PC-3 (cell line): ENCODE results near the gene PPP1R9B. TPM values are rescaled to one million over a fixed set of nuclear protein-coding genes. Genes with fewer than 3 reads are reported as not detected.

ENCODE experiments used
- ATAC-seq: fragments of 200-7000 bp; cut with Tn5 transposase; 2 replicates; pipeline ENCODE4 v1.9.1; 2020; ENCODE audit warnings: mild to moderate bottlenecking, moderate library complexity
- BruUV-seq: library from RNA; stranded (reverse); fragments of 400-500 nt; replicated peaks from 2 replicates; lab custom pipeline; 2021; lab: Mats Ljungman, UMichigan
- CTCF ChIA-PET: fragments of 300-600 bp; sonication (Branson Sonifier 250); formaldehyde crosslinking; loops from one replicate; lab custom pipeline; 2022; ENCODE audit warnings: antibody characterized with exemption; lab: Charles Lee
- POLR2A ChIA-PET: fragments of 300-600 bp; sonication (Branson Sonifier 250); formaldehyde crosslinking; loops from one replicate; lab custom pipeline; 2022; ENCODE audit warnings: antibody characterized with exemption; ENCODE audit not compliant: unreplicated experiment; lab: Charles Lee
- DNase-seq: peaks from one replicate; pipeline ENCODE4 v3.0.0-alpha.2; 2015
- H2AFZ ChIP-seq: fragments of 300-600 bp; sonication (generic); 2 replicates; pipeline ENCODE4 v1.6.0; 2016; ENCODE audit warnings: antibody characterized with exemption, low read length
- H3F3A ChIP-seq: fragments of 300-600 bp; sonication (generic); one replicate; pipeline ENCODE4 v1.6.0; 2017; ENCODE audit warnings: antibody characterized with exemption, low read length, control low read depth, mild to moderate bottlenecking; ENCODE audit not compliant: unreplicated experiment
- H3K27ac ChIP-seq: fragments of 300-600 bp; sonication (generic); 2 replicates; pipeline ENCODE4 v1.5.1; 2016; ENCODE audit warnings: mild to moderate bottlenecking, low read length
- H3K27me3 ChIP-seq: fragments of 300-600 bp; sonication (generic); 2 replicates; pipeline ENCODE4 v1.6.1; 2016; ENCODE audit warnings: low read length, mixed read lengths
- H3K36me3 ChIP-seq: fragments of 300-600 bp; sonication (generic); 2 replicates; pipeline ENCODE4 v1.6.1; 2016; ENCODE audit warnings: low read depth, mixed run types, low read length, mixed read lengths
- H3K4me1 ChIP-seq: fragments of 300-600 bp; sonication (generic); 2 replicates; pipeline ENCODE4 v1.5.1; 2016; ENCODE audit warnings: low read length; ENCODE audit not compliant: insufficient read depth
- H3K4me2 ChIP-seq: fragments of 300-600 bp; sonication (generic); 2 replicates; pipeline ENCODE4 v1.6.0; 2016; ENCODE audit warnings: low read length
- H3K4me3 ChIP-seq: fragments of 300-600 bp; sonication (generic); 2 replicates; pipeline ENCODE4 v1.5.1; 2016; ENCODE audit warnings: mild to moderate bottlenecking, low read length, mixed read lengths
- H3K79me2 ChIP-seq: fragments of 300-600 bp; sonication (generic); 2 replicates; pipeline ENCODE4 v1.6.1; 2017; ENCODE audit warnings: low read length, mixed read lengths
- H3K9ac ChIP-seq: fragments of 300-600 bp; sonication (generic); 2 replicates; pipeline ENCODE4 v1.6.0; 2016; ENCODE audit warnings: mild to moderate bottlenecking, low read length
- H3K9me2 ChIP-seq: fragments of 300-600 bp; sonication (generic); replicated peaks from 2 replicates; pipeline ENCODE4 v1.6.1; 2016; ENCODE audit warnings: mixed run types, low read length, mixed read lengths
- H3K9me3 ChIP-seq: fragments of 300-600 bp; sonication (generic); 2 replicates; pipeline ENCODE4 v1.6.1; 2016; ENCODE audit warnings: low read length, mixed read lengths
- H4K20me1 ChIP-seq: fragments of 300-600 bp; sonication (generic); 2 replicates; pipeline ENCODE4 v1.6.1; 2016; ENCODE audit warnings: low read length, mixed read lengths
- CTCF ChIP-seq: fragments of 300-600 bp; sonication (generic); conservative IDR thresholded peaks from 2 replicates; pipeline ENCODE4 v1.5.1; 2017; ENCODE audit warnings: antibody characterized with exemption, low read depth, mild to moderate bottlenecking, low read length
- EZH2 ChIP-seq: fragments of 300-600 bp; sonication (generic); IDR thresholded peaks from one replicate; pipeline ENCODE4 v1.6.1; 2017; ENCODE audit warnings: antibody characterized with exemption, mild to moderate bottlenecking, low read length; ENCODE audit not compliant: unreplicated experiment
- EZH2phosphoT487 ChIP-seq: fragments of 300-600 bp; sonication (generic); IDR thresholded peaks from 2 replicates; pipeline ENCODE4 v1.6.1; 2018; ENCODE audit warnings: mild to moderate bottlenecking, antibody characterized with exemption, low read length, borderline replicate concordance
- intact Hi-C: fragments of 100-400 bp; cut with micrococcal nuclease; formaldehyde crosslinking; loops from 2 replicates; pipeline ENCODE4 v1.9.0; 2023
- total RNA-seq: library from RNA; depleted of rRNA; stranded (reverse); fragments of >200 nt; gene quantifications from 2 replicates; pipeline ENCODE4 v1.2.3, GENCODE V29; 2014

The PPP1R9B gene
- total RNA-seq, 1 experiment from 2014 or later = 67.7 TPM

GRCh38 chr17:50139185-50139783 lies 11.2 kb downstream of the PPP1R9B start:
- H3K4me3 ChIP-seq = no peak overlapping the region
- H3K9me2 ChIP-seq = no peaks in the 10 kb centered on the region
- BruUV-seq = no TSS peak
- H4K20me1 ChIP-seq = 0 out of 2 replicates have a peak, but pooled peaks cover 5% of the 10 kb centered on the region
- no peak overlapping the region for H3K9ac ChIP-seq
- H3K27me3 ChIP-seq = no peaks in the 10 kb centered on the region
- H3K36me3 ChIP-seq = peaks cover 75% of the 10 kb centered on the region
- DNase-seq (no peak), ATAC-seq (no peak)
- H3K9me3 ChIP-seq = no peaks in the 10 kb centered on the region
- POLR2A ChIA-PET = no interaction called here
- no peak overlapping the region for H3K27ac ChIP-seq
- H3F3A ChIP-seq = no peaks in the 10 kb centered on the region
- no peak overlapping the region for H3K4me2 ChIP-seq
- TF ChIP-seq CTCF (no peak), EZH2 (no peak), EZH2phosphoT487 (no peak)
- CTCF ChIA-PET = no interaction called here
- intact Hi-C loops = no loop called here
- no peaks in the 10 kb centered on the region for H3K4me1 ChIP-seq
- H2AFZ ChIP-seq = no peak overlapping the region
- no peaks in the 10 kb centered on the region for H3K79me2 ChIP-seq

DNA sequence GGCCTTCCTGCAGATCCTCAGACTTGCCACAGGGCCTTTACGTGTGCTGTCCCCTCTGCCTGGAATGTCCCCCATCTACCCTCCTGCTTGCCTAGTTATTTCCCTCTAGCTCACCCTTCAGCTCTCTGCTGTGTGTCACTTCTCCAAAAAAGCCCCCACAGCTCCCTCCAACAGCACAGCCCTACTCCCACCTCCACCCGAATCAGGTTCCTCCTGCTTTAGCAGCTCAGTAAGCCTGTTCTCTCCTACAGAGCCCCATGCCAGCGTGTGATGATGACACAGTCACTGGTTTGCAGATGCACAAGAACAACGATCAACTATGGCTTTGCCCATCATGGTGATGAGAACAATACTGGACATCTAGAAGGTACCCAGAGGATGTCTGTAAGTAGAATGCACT lies 13.4 kb downstream of the PPP1R9B start:
- H3K36me3 ChIP-seq = peaks cover 63% of the 10 kb centered on the region
- no peaks in the 10 kb centered on the region for H3K27me3 ChIP-seq
- BruUV-seq = no TSS peak
- DNase-seq (no peak), ATAC-seq (no peak)
- H4K20me1 ChIP-seq = 0 out of 2 replicates have a peak, but pooled peaks cover 5% of the 10 kb centered on the region
- no peaks in the 10 kb centered on the region for H3K9me3 ChIP-seq
- H3K79me2 ChIP-seq = no peaks in the 10 kb centered on the region
- H3K4me3 ChIP-seq = no peak overlapping the region
- intact Hi-C loops = no loop called here
- no peak overlapping the region for H2AFZ ChIP-seq
- H3K4me1 ChIP-seq = no peaks in the 10 kb centered on the region
- H3F3A ChIP-seq = no peaks in the 10 kb centered on the region
- ChIA-PET POLR2A (no interaction called here), CTCF (no interaction called here)
- H3K9me2 ChIP-seq = no peaks in the 10 kb centered on the region
- H3K27ac ChIP-seq = no peak overlapping the region
- no peak overlapping the region for H3K4me2 ChIP-seq
- no peak for TF ChIP-seq EZH2
- H3K9ac ChIP-seq = no peak overlapping the region

DNA sequence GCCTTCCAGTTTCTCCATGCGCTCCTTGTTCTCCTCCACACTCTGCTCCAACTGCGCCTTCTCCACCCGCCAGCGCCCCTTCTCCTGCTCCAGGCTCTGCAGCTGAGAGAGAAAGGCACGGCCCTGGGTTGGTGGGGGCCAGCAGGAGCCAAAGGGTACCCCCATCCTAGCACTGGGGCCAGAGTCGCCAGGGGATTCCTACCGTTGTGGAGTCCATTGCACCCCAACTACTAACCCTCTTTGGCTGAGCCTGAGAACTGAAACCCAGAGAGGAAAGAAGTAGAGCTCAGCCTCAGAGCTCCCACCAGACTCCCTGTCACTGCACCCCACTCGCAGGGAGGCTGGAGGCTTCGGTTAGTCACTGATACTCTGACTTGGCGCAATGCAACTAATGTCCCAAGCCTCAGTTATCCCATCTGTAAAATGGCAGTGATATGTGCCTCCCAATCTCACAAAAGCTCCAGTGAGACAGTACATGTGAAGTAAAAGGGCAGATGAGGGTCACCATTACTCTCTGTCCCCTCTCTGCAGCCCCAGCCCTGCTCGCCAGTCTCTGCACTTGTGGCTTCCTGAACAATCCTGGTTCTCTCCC lies 14.3 kb downstream of the PPP1R9B start:
- peaks cover 56% of the 10 kb centered on the region for H3K36me3 ChIP-seq
- no peak for TF ChIP-seq CTCF
- H4K20me1 ChIP-seq = 0 out of 2 replicates have a peak, but pooled peaks cover 5% of the 10 kb centered on the region
- H2AFZ ChIP-seq = no peak overlapping the region
- ATAC-seq = no peak
- intact Hi-C loops = no loop called here
- no peaks in the 10 kb centered on the region for H3K79me2 ChIP-seq
- no peaks in the 10 kb centered on the region for H3K9me3 ChIP-seq
- no peak overlapping the region for H3K4me3 ChIP-seq
- H3K9me2 ChIP-seq = no peaks in the 10 kb centered on the region
- H3K4me2 ChIP-seq = no peak overlapping the region
- no peak overlapping the region for H3K9ac ChIP-seq
- ChIA-PET CTCF (interaction anchor here (0.8 kb wide), 1 partner anchor 20 kb away, joined by 20 read pairs; no protein-coding TSS in a partner anchor), POLR2A (no interaction called here)
- no peak for DNase-seq
- no peak overlapping the region for H3K27ac ChIP-seq
- H3F3A ChIP-seq = no peaks in the 10 kb centered on the region
- BruUV-seq = no TSS peak
- H3K27me3 ChIP-seq = no peaks in the 10 kb centered on the region
- H3K4me1 ChIP-seq = no peaks in the 10 kb centered on the region
